Measurements from ENCODE around the gene PLEKHA1. TPM values are rescaled to one million over a fixed set of nuclear protein-coding genes. Genes with fewer than 3 reads are reported as not detected.

Gene PLEKHA1
- total RNA-seq, 2 donors from 2014 or later, result 22.8 to 25.6 TPM

DNA sequence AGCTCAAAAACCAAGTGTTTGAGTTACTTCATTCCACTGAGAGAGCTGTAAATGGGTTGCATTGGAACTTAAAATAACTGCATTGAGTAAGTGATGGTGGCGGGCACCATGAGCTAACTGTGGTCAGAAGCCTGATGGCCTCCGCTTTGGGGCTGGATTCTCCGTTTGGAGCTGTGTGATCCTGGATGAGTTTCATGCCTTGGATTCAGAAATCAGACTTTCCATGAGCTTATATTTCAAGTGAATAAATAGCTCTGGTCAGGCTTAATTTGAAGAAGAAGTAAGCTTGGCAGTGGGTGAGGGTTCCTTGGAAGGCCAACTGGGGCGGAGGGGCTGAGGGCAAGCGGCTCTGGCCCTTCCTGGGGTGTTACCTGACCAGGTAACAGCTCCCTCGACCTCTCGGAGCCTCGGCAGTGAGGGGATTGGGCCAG, 92.5 kb downstream of the PLEKHA1 start:
- DNase-seq (no peak), ATAC-seq (no peak)
- Mint-ChIP-seq H3K36me3 (ENCODE audit: low read depth) (no peaks in the 10 kb centered on the region), H3K27ac (no peak overlapping the region), H3K27me3 (peaks cover 71% of the 10 kb centered on the region), H3K4me1 (peaks cover 13% of the 10 kb centered on the region), H3K4me3 (no peak overlapping the region)
- H3K9me3 ChIP-seq (ENCODE audit: control insufficient read depth, low read length, poor library complexity, severe bottlenecking), result no peaks in the 10 kb centered on the region

DNA sequence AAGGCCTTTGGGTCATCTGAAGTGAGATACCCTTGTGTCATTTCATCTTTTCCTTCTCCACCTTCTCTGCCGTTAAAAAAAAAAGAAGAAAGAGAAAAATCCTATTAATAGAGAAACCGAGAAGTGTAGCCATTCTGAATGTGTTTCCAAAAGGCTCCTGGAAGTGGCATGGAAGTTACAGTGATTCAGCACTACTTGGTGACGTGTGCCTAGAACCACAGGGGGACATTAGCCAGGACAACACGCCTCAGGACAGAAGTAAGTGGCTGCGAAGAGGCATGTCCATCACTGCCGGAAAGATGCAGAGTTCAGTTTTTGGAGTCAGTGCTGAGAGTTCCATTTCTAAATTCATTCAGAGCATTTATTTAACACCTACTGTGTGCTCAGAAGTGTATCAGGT, 93.2 kb downstream of the PLEKHA1 start:
- no peak for DNase-seq
- Mint-ChIP-seq H3K4me3 (no peak overlapping the region), H3K36me3 (ENCODE audit: low read depth) (no peaks in the 10 kb centered on the region), H3K27me3 (peaks cover 67% of the 10 kb centered on the region), H3K27ac (no peak overlapping the region), H3K4me1 (peaks cover 12% of the 10 kb centered on the region)
- H3K9me3 ChIP-seq (ENCODE audit: control insufficient read depth, low read length, poor library complexity, severe bottlenecking), result no peaks in the 10 kb centered on the region
- ATAC-seq, result no peak

DNA sequence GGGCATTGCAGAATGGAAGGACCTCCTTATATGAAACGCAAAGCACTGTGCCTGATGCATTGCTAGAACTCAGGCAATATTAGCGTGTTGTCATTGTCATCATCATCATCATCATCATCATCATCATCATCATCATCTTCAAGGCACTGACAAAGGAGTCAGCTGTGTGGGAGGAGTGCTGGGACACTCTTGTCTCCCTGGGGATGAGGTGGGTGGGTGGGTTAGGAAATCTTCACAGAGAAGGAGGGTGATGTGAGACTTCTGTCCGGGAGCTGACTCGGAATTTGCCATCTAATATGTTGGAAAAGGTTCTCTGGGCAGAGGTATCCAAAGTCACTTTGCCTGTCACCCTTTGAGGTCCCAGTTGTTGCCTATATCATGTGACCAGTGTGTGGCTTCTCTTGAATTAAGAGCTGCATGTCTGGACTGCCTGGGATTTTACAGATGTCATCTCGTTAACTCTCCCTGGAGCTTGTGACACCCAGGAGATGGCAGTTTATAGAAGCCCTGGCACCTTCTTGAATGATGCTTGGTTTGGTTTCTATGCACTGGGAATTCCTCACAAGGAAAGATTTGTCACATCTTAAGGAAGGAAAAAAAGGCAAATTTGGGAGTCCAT, 93.9 kb downstream of the PLEKHA1 start:
- peaks cover 8% of the 10 kb centered on the region for H3K4me1 Mint-ChIP-seq
- no peak overlapping the region for H3K4me3 Mint-ChIP-seq
- H3K9me3 ChIP-seq (ENCODE audit: control insufficient read depth, low read length, poor library complexity, severe bottlenecking), result no peaks in the 10 kb centered on the region
- no peak for ATAC-seq
- H3K27me3 Mint-ChIP-seq, result peaks cover 60% of the 10 kb centered on the region
- H3K27ac Mint-ChIP-seq, result no peak overlapping the region
- no peak for DNase-seq
- no peaks in the 10 kb centered on the region for H3K36me3 Mint-ChIP-seq (ENCODE audit: low read depth)

GRCh38 chr10:122468926-122469781, 94.6 kb downstream of the PLEKHA1 start:
- DNase-seq (no peak), ATAC-seq (no peak)
- H3K27me3 Mint-ChIP-seq, result peaks cover 52% of the 10 kb centered on the region
- no peaks in the 10 kb centered on the region for H3K36me3 Mint-ChIP-seq (ENCODE audit: low read depth)
- H3K27ac Mint-ChIP-seq, result no peak overlapping the region
- no peaks in the 10 kb centered on the region for H3K9me3 ChIP-seq (ENCODE audit: control insufficient read depth, low read length, poor library complexity, severe bottlenecking)
- H3K4me3 Mint-ChIP-seq, result no peak overlapping the region
- H3K4me1 Mint-ChIP-seq, result peaks cover 8% of the 10 kb centered on the region

GRCh38 chr10:122469848-122470247, 95.3 kb downstream of the PLEKHA1 start:
- DNase-seq (no peak), ATAC-seq (no peak)
- Mint-ChIP-seq H3K27me3 (peaks cover 45% of the 10 kb centered on the region), H3K4me3 (no peak overlapping the region), H3K4me1 (peaks cover 11% of the 10 kb centered on the region), H3K36me3 (ENCODE audit: low read depth) (no peaks in the 10 kb centered on the region), H3K27ac (no peak overlapping the region)
- no peaks in the 10 kb centered on the region for H3K9me3 ChIP-seq (ENCODE audit: control insufficient read depth, low read length, poor library complexity, severe bottlenecking)

- Mint-ChIP-seq H3K27me3 (peaks cover 39% of the 10 kb centered on the region), H3K36me3 (ENCODE audit: low read depth) (no peaks in the 10 kb centered on the region), H3K27ac (no peak overlapping the region), H3K4me3 (no peak overlapping the region), H3K4me1 (peaks cover 7% of the 10 kb centered on the region)
- ATAC-seq (no peak), DNase-seq (no peak)
- H3K9me3 ChIP-seq (ENCODE audit: control insufficient read depth, low read length, poor library complexity, severe bottlenecking), result no peaks in the 10 kb centered on the region
Observed at GRCh38 chr10:122471531-122472177, 97.1 kb downstream of the PLEKHA1 start.

DNA sequence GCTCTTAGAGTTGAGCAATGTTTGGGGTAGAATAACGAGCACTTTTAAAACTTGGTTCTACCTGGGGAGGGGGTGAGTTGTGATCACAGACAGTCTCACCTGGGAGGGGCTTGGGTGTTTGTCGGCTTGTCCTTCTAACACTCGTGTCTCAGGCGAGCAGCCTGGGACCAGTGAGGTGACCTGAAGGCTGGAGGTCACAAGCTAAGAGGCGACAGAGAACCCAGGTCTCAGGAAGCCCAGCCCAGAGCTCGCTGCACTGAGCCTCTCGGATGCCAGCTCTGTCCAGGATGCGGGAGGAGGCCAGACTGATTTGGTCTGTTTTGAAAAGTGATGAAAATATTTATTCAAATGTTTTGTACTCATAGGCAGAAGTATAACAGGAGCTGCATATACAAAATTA, 98.6 kb downstream of the PLEKHA1 start:
- H3K4me1 Mint-ChIP-seq, result peaks cover 7% of the 10 kb centered on the region
- peaks cover 26% of the 10 kb centered on the region for H3K27me3 Mint-ChIP-seq
- H3K4me3 Mint-ChIP-seq, result no peak overlapping the region
- no peak overlapping the region for H3K27ac Mint-ChIP-seq
- ATAC-seq, result no peak
- H3K9me3 ChIP-seq (ENCODE audit: control insufficient read depth, low read length, poor library complexity, severe bottlenecking), result no peaks in the 10 kb centered on the region
- H3K36me3 Mint-ChIP-seq (ENCODE audit: low read depth), result no peaks in the 10 kb centered on the region
- no peak for DNase-seq

- no peaks in the 10 kb centered on the region for H3K9me3 ChIP-seq (ENCODE audit: control insufficient read depth, low read length, poor library complexity, severe bottlenecking)
- Mint-ChIP-seq H3K4me1 (peaks cover 7% of the 10 kb centered on the region), H3K27me3 (peaks cover 26% of the 10 kb centered on the region), H3K4me3 (no peak overlapping the region), H3K27ac (peak overlapping the region; percentile 66), H3K36me3 (ENCODE audit: low read depth) (no peaks in the 10 kb centered on the region)
- DNase-seq (no peak), ATAC-seq (no peak)
Observed at GRCh38 chr10:122474131-122474818, 99.8 kb downstream of the PLEKHA1 start.

- peaks cover 7% of the 10 kb centered on the region for H3K4me1 Mint-ChIP-seq
- ATAC-seq (no peak), DNase-seq (no peak)
- H3K27ac Mint-ChIP-seq, result peak overlapping the region; percentile 16
- H3K9me3 ChIP-seq (ENCODE audit: control insufficient read depth, low read length, poor library complexity, severe bottlenecking), result no peaks in the 10 kb centered on the region
- H3K36me3 Mint-ChIP-seq (ENCODE audit: low read depth), result peaks cover 1% of the 10 kb centered on the region
- H3K4me3 Mint-ChIP-seq, result no peak overlapping the region
- H3K27me3 Mint-ChIP-seq, result peaks cover 30% of the 10 kb centered on the region
Observed at GRCh38 chr10:122475100-122475499, 100.6 kb downstream of the PLEKHA1 start.

DNA sequence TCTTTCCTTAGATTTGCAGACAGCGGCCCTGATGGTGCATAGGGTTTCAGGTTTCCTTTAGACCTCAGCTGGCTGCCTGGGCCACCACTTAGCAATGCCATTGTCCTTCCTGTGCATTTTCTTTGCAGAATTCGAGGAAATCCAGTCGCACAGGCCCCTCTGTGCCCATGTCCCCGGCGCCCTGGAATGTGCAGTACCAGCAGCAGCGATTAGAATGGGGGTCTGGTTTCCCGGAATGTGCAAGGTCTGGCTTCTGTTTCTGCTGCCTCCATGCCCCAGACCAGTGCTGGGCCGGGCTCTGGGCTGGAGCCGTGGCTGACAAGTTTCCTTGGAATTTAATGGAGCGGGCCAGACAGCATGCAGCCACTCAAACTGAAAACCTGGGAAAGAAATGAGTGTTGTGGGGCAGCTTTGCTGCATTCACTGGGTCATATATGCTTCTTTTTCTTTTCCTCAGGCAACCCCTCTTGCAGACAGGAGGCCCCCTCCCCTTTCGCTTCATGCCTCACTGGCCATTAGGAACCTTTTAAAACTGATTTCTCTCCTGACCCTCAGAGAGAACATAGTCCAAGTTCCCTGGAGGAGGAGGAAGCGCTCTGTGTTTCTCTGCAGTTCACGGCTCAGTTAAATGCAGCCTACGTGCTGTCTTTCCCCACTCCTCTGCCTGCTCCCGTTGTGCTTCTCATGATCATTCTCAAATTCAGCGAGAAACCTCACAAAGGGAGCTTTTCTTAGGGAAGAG, 101.3 kb downstream of the PLEKHA1 start:
- DNase-seq (no peak), ATAC-seq (no peak)
- H3K4me3 Mint-ChIP-seq, result no peak overlapping the region
- H3K4me1 Mint-ChIP-seq, result peaks cover 7% of the 10 kb centered on the region
- H3K27ac Mint-ChIP-seq, result peak overlapping the region; percentile 16
- peaks cover 31% of the 10 kb centered on the region for H3K27me3 Mint-ChIP-seq
- H3K9me3 ChIP-seq (ENCODE audit: control insufficient read depth, low read length, poor library complexity, severe bottlenecking), result no peaks in the 10 kb centered on the region
- peaks cover 2% of the 10 kb centered on the region for H3K36me3 Mint-ChIP-seq (ENCODE audit: low read depth)

DNA sequence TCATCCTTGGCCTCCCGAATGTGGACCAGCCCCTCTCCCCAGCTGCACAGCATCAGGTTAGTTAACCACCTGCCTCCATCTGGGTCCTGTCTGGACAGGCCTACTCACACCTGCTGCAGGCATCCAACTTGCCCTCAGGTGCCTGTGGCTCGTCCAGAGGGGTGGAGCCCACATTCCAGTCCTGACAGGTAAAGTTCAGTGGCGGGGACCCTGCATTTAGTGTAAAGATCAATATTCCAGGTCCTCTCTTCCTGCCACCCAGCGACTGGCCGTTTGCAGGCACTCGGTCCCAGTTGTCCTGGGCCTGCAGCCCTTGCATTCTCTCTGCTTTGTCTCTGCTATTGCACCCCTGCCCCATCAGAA, 101.8 kb downstream of the PLEKHA1 start:
- no peak overlapping the region for H3K27ac Mint-ChIP-seq
- H3K4me1 Mint-ChIP-seq, result peaks cover 7% of the 10 kb centered on the region
- H3K9me3 ChIP-seq (ENCODE audit: control insufficient read depth, low read length, poor library complexity, severe bottlenecking), result no peaks in the 10 kb centered on the region
- ATAC-seq (no peak), DNase-seq (no peak)
- H3K36me3 Mint-ChIP-seq (ENCODE audit: low read depth), result peaks cover 2% of the 10 kb centered on the region
- H3K4me3 Mint-ChIP-seq, result no peak overlapping the region
- H3K27me3 Mint-ChIP-seq, result peaks cover 26% of the 10 kb centered on the region

- Mint-ChIP-seq H3K4me3 (no peak overlapping the region), H3K4me1 (peaks cover 7% of the 10 kb centered on the region), H3K36me3 (ENCODE audit: low read depth) (peaks cover 2% of the 10 kb centered on the region), H3K27me3 (peaks cover 20% of the 10 kb centered on the region), H3K27ac (no peak overlapping the region)
- H3K9me3 ChIP-seq (ENCODE audit: control insufficient read depth, low read length, poor library complexity, severe bottlenecking), result no peaks in the 10 kb centered on the region
- DNase-seq (no peak), ATAC-seq (no peak)
Observed at GRCh38 chr10:122477436-122477835, 102.9 kb downstream of the PLEKHA1 start.
